Common myeloid progenitor, CD34-positive (primary cell): Measurements from ENCODE around the gene SEMA5B.

Experiments used
- CTCF ChIA-PET: fragments of 350-600 bp; sonication (Branson Sonifier 250); formaldehyde crosslinking; loops from one replicate; lab custom pipeline; 2021; ENCODE audit warnings: antibody characterized with exemption; lab: Charles Lee
- POLR2A ChIA-PET: fragments of 350-600 bp; sonication (Branson Sonifier 250); formaldehyde crosslinking; loops from one replicate; lab custom pipeline; 2021; ENCODE audit warnings: antibody characterized with exemption; lab: Charles Lee
- DNase-seq, 3 donors: peaks; one replicate each; pipeline versions ENCODE4 v3.0.0 to v3.0.0-alpha.2; 2013
- H3K27ac ChIP-seq, 2 experiments: 1 replicate in 1 of 2; 2 replicates in 1 of 2; pipeline ENCODE4 v1.7.0; 2013; ENCODE audit warnings: inconsistent platforms in 2 of 2, low read length in 2 of 2, mild to moderate bottlenecking in 2 of 2, low read depth in 1 of 2, moderate library complexity in 1 of 2; ENCODE audit not compliant: severe bottlenecking in 2 of 2, insufficient read depth in 1 of 2, poor library complexity in 1 of 2
- H3K27me3 ChIP-seq, 5 experiments: replicated peaks in 2 of 5; 1 replicate in 3 of 5; 2 replicates in 2 of 5; pipeline versions ENCODE4 v1.6.1 to v1.7.0; 2013; ENCODE audit warnings: low read length in 4 of 5, mild to moderate bottlenecking in 2 of 5, moderate library complexity in 2 of 5, inconsistent platforms in 1 of 5; ENCODE audit not compliant: insufficient read depth in 5 of 5, control insufficient read depth in 4 of 5
- H3K36me3 ChIP-seq, 4 experiments: 1 replicate in 2 of 4; 2 replicates in 2 of 4; pipeline versions ENCODE4 v1.6.1 to v1.7.0; 2013; ENCODE audit warnings: low read length in 3 of 4, control low read depth in 1 of 4, mild to moderate bottlenecking in 1 of 4; ENCODE audit not compliant: control insufficient read depth in 4 of 4, insufficient read depth in 4 of 4
- H3K4me1 ChIP-seq, 4 experiments: 1 replicate in 3 of 4; 2 replicates in 1 of 4; pipeline versions ENCODE4 v1.6.1 to v1.7.1; 2013; ENCODE audit warnings: low read length in 3 of 4, mild to moderate bottlenecking in 3 of 4, control low read depth in 1 of 4, inconsistent platforms in 1 of 4, moderate library complexity in 1 of 4; ENCODE audit not compliant: control insufficient read depth in 4 of 4, insufficient read depth in 4 of 4; ENCODE audit errors: control extremely low read depth in 1 of 4
- H3K4me3 ChIP-seq, 7 experiments: 1 replicate in 4 of 7; 2 replicates in 3 of 7; pipeline versions ENCODE4 v1.5.1 to v1.7.0; 2013; ENCODE audit warnings: mild to moderate bottlenecking in 7 of 7, low read length in 6 of 7, moderate library complexity in 6 of 7, inconsistent platforms in 2 of 7, low read depth in 2 of 7, control low read depth in 1 of 7; ENCODE audit not compliant: insufficient read depth in 4 of 7, control insufficient read depth in 1 of 7; ENCODE audit errors: extremely low read depth in 1 of 7
- H3K9me3 ChIP-seq, 5 experiments: 1 replicate in 4 of 5; 2 replicates in 1 of 5; pipeline versions ENCODE4 v1.6.1 to v1.7.1; 2013; ENCODE audit warnings: low read length in 4 of 5, mild to moderate bottlenecking in 2 of 5, inconsistent platforms in 1 of 5, low read depth in 1 of 5, moderate library complexity in 1 of 5; ENCODE audit not compliant: control insufficient read depth in 4 of 5, insufficient read depth in 2 of 5; ENCODE audit errors: control extremely low read depth in 1 of 5
- WGBS: methylation state at CpG from one replicate; pipeline ENCODE4 v1.1.5; 2013; ENCODE audit not compliant: insufficient coverage; 5-methylcytosine and 5-hydroxymethylcytosine counted together

SEMA5B gene

DNA sequence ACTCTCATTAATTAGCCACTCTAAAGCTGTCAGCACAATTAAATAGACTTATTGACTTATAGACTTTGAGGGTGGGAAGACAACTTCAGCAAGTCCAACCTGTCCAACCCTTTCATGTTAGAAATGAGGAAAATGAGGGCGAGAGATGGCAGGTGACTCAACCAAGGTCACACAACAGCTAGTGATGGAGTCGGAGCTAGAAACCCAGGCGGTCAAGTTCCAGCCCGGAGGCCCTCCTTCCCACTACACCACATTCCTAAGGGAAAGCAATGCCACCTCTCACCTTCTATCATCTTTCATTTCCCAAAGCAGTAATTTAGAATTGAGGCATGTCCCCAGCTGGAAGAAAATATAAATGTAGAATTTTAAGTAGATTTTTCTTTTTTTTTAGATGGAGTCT, 28.7 kb downstream of the SEMA5B start:
- Histone ChIP-seq H3K9me3 (no peaks in the 10 kb centered on the region), H3K27me3 (peaks cover 0 to 16% (median 5%) of the 10 kb centered on the region in 5 experiments), H3K4me1 (no peaks in the 10 kb centered on the region), H3K36me3 (no peaks in the 10 kb centered on the region), H3K27ac (no peak overlapping the region), H3K4me3 (no peak overlapping the region)
- DNase-seq = no peak
- no CpG with 5 or more reads among the region's 4 CpGs for whole genome bisulfite sequencing
- CTCF ChIA-PET = interaction anchor here (0.8 to 1.7 kb wide), 3 partner anchors 17 to 33 kb away, joined by 3 to 5 read pairs (median 3); no protein-coding TSS in a partner anchor
- POLR2A ChIA-PET = no interaction called here

DNA sequence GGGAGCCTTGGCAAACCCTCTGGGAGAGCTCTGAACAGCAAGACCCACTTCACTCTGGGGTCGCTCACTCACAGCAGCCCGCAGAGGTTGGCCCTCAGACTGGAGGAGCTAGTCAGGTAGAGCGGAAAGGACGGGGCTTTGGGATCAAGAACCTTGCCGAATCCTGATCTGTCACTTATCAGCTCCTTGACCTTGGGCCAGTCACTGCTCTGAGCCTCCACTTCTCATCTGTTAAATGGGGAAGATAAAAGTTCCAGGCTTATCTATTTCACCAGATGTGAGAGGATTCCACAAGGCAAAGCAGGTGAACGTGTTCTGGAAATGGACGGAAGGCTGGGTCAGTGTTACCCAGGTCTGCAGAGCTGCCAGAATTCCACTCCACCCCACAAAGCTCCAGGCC, 29.4 kb downstream of the SEMA5B start:
- Histone ChIP-seq H3K4me3 (no peak overlapping the region), H3K27ac (no peak overlapping the region), H3K27me3 (peaks cover 0 to 17% (median 12%) of the 10 kb centered on the region in 5 experiments), H3K9me3 (no peaks in the 10 kb centered on the region), H3K36me3 (no peaks in the 10 kb centered on the region), H3K4me1 (no peaks in the 10 kb centered on the region)
- POLR2A ChIA-PET = no interaction called here
- 99% methylated on average over 7 of the region's 7 CpGs for WGBS
- CTCF ChIA-PET = interaction anchor here (0.8 to 1.7 kb wide), 3 partner anchors 10 to 33 kb away, joined by 3 to 6 read pairs (median 5); no protein-coding TSS in a partner anchor
- no peak for DNase-seq

DNA sequence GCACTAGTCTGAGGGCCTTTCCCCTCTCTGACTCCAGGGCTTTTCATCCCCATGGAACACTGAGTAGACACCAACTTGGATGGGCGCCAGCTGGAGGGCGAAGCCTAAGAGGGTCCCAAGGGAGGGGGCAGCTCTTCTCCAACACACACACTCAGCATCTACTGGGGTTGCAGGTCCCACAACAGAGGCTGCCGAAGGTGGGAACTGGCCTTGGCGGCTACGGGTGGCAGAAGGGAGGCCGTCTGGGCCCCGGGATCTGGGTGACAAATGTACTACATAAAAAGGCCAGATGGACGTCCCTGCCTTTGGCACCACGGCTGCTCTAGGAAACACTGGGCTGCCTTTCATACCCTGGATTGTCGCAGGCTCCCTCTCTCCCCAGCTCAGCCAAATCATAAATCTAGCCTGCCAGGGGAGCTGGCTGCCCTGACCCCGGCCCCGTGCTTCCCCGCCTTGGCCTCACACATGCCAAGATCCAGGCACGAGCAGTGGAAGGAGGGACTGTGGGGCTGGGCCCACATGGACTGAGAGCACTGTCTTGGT, 31.5 kb downstream of the SEMA5B start:
- peaks cover 0 to 33% (median 21%) of the 10 kb centered on the region in 5 experiments for H3K27me3 ChIP-seq
- DNase-seq = no peak
- ChIA-PET CTCF (no interaction called here), POLR2A (no interaction called here)
- 82% methylated on average over 14 of the region's 14 CpGs for WGBS
- H3K4me3 ChIP-seq = no peak overlapping the region
- H3K36me3 ChIP-seq = no peaks in the 10 kb centered on the region
- no peaks in the 10 kb centered on the region for H3K9me3 ChIP-seq
- H3K4me1 ChIP-seq = no peaks in the 10 kb centered on the region
- H3K27ac ChIP-seq = no peak overlapping the region

DNA sequence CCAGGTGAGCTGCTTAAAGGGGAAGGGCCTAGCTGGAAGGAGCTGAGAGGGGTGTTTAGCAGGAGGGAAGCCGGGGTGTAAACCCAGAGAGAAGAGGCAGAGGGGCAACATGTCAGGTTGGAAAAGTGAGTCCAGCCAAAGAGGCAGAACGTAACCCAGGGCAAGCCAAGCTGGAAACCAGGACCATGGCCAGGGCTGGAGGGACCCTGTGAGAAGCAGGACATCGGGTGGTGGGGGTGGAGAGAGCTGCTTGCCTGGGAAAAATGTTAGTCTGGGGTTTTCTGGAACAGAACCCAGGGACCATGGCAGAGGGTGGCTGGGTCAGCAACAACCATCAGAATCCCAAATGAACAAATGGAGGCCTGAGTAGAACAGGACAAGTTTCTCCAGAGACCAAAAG, 32.6 kb downstream of the SEMA5B start:
- H3K27ac ChIP-seq = no peak overlapping the region
- no peaks in the 10 kb centered on the region for H3K9me3 ChIP-seq
- no peak for DNase-seq
- POLR2A ChIA-PET = no interaction called here
- WGBS = 100% methylated on average over 3 of the region's 3 CpGs
- H3K27me3 ChIP-seq = peaks cover 0 to 43% (median 28%) of the 10 kb centered on the region in 5 experiments
- no peaks in the 10 kb centered on the region for H3K4me1 ChIP-seq
- no peak overlapping the region for H3K4me3 ChIP-seq
- H3K36me3 ChIP-seq = no peaks in the 10 kb centered on the region
- CTCF ChIA-PET = interaction anchor here (0.9 kb wide), 1 partner anchor 28 kb away, joined by 3 read pairs; no protein-coding TSS in a partner anchor

DNA sequence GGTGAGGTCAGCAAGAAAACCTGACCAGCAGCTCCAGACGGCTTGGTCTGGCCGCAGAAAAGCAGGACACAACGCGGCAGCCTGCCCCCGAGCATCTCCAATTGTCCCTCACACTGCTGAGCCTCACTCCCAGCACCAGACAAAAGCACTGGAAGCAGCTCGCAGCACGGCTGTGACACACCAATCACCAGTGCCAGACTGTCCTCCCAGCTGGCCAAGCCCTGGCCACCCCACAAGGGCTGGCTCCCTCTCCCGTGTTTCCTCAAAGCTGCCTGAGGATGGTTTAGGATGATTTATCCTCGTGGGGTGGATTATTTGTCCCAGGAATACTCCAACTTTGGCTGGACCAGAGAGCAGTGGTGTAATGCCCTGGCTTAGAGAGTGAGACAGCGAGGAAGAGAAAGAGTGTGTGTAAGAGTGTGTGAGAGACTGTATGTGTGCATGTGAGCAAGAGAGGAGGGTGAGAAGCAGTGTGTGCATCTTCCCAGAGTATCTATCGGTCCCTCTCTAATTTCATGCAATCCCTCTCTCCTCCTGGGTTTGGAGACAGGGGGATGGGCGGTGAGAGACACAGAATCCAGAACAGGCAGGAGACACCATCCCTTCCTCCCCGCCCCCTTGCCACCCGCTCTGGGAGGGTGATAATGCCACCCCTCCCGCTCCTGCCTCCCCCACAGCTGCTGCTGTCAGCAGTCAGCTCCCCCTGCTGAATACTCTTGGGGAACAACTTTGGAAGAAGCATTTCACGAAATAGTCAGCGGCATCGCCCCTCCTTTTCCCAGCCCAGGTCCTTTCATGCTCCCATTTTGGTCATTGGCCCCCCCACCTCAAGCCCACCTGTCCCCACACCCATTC, 34.2 kb downstream of the SEMA5B start:
- H3K9me3 ChIP-seq = no peaks in the 10 kb centered on the region
- H3K4me3 ChIP-seq = no peak overlapping the region
- CTCF ChIA-PET = interaction anchor here (0.7 to 1.2 kb wide), 2 partner anchors 36 to 48 kb away, joined by 3 to 4 read pairs; no protein-coding TSS in a partner anchor
- DNase-seq = no peak
- H3K4me1 ChIP-seq = peaks cover 0 to 4% (median 3%) of the 10 kb centered on the region in 4 experiments
- no peak overlapping the region for H3K27ac ChIP-seq
- H3K36me3 ChIP-seq = no peaks in the 10 kb centered on the region
- POLR2A ChIA-PET = no interaction called here
- WGBS = 66% methylated on average over 15 of the region's 18 CpGs
- H3K27me3 ChIP-seq = peaks cover 0 to 57% (median 40%) of the 10 kb centered on the region in 5 experiments

DNA sequence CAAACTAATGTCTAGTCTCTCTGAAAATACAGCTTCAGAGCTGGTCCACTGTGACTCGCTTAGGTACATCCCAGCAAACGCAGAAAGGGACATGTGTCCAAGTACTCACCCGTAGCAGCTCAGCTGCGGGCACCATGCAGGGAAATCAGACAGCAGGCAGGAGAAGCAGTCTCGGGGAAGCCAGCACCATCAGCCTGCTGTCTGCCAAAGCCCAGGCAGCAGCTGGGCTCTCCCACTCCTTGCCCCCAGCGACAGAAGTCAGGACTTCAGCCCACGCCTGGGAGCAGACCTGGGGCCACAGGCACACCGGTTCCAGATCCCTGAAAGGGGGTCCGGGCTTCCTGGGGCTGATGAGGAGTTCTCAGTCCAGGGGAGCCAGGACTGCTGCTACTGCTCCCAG, 34.9 kb downstream of the SEMA5B start:
- WGBS = 79% methylated on average over 8 of the region's 9 CpGs
- peaks cover 0 to 10% (median 10%) of the 10 kb centered on the region in 4 experiments for H3K4me1 ChIP-seq
- no peaks in the 10 kb centered on the region for H3K36me3 ChIP-seq
- DNase-seq = no peak
- H3K9me3 ChIP-seq = no peaks in the 10 kb centered on the region
- ChIA-PET CTCF (interaction anchor here (0.7 to 1.2 kb wide), 2 partner anchors 36 to 47 kb away, joined by 3 to 4 read pairs; no protein-coding TSS in a partner anchor), POLR2A (no interaction called here)
- peaks cover 0 to 58% (median 40%) of the 10 kb centered on the region in 5 experiments for H3K27me3 ChIP-seq
- H3K27ac ChIP-seq = no peak overlapping the region
- no peak overlapping the region for H3K4me3 ChIP-seq

DNA sequence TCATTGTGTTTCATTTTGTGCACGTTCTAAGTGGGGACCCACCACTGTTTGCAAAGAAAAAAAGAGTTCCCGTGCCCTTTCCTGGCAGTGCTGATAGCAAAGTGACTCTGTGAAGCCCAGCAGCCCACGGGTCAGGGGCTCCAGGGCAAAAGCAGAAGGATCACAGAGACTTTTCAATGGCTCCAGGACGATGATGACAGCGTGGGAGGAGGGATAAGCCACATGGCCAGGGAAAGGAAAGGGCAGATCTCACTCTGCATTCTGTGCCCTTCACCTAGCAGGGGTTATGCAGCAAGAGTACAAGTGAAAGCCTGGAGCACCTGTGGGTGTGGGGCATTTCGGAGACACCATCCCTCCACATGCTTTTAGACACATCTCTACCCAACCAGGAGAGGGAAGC, 35.4 kb downstream of the SEMA5B start:
- peaks cover 0 to 15% (median 14%) of the 10 kb centered on the region in 4 experiments for H3K4me1 ChIP-seq
- H3K27me3 ChIP-seq = peaks cover 0 to 60% (median 42%) of the 10 kb centered on the region in 5 experiments
- WGBS = 41% methylated on average over 5 of the region's 6 CpGs
- no peaks in the 10 kb centered on the region for H3K9me3 ChIP-seq
- H3K27ac ChIP-seq = no peak overlapping the region
- POLR2A ChIA-PET = no interaction called here
- CTCF ChIA-PET = interaction anchor here (1.3 to 1.5 kb wide), 2 partner anchors 36 to 49 kb away, joined by 5 read pairs; partner anchors contain the start of gene SEMA5B
- no peak overlapping the region for H3K4me3 ChIP-seq
- no peaks in the 10 kb centered on the region for H3K36me3 ChIP-seq
- no peak for DNase-seq
